Stimulated activated CD4-positive, alpha-beta T cell treated with anti-CD3 and anti-CD28 coated beads, Interleukin-15, amount 100 ng/mL, for 1 hour (primary cell): ENCODE data around the gene LAG3.

Source experiments
- DNase-seq, 2 donors: peaks; one replicate each; pipeline ENCODE4 v3.0.0-alpha.2; 2020; ENCODE audit warnings: low read depth in 1 of 2, low spot score in 1 of 2

LAG3 gene

DNA sequence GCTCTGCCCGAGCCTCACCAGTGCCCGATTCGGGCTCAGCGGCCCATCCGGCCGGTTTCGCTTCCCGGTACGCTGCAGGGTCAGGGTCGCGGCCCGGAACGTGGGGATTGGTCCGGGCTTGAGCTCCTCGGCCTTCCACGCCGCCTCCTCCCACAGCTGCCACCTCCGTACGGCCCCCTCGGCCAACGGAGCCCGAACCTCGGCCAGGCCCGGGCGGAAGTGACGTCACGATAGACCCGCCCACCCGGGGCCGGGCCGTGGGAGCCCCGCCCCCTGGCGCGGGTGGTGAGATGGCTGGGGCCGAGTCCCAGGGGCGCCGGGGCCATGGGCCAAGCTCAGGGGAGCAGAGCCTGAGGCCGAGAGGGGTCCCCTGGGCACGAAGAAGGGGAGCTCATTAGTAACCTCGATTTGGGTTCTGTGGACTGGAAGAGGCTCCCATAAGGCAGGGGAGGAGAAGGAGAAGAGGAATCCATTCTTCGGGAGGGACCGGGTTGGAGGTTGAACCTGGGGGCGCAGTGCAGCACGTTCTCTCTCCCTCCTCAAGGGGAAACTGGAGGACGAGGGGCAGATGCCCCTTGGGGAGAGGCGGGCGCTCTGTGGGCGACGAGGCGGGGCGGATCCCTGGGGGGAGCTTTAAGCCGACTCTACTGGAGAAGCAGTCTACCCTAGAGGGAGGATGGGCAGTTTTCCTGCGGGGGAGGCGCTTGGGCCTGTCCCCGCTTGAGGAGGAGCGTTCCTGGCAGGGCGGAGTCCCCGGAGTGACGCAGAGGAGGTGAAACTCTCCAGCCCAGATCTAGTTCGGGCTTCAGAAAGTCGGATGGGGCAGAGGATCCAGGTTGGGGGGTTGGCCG, 19.2 kb upstream of the LAG3 start, which contains the start of gene MLF2:
Gene MLF2 (minus strand): TSS at position 221 of the 851 bp plus-strand sequence. CDS start 807 bp downstream, outside the sequence.
- DNase-seq = peak; percentile 94 to 96

DNA sequence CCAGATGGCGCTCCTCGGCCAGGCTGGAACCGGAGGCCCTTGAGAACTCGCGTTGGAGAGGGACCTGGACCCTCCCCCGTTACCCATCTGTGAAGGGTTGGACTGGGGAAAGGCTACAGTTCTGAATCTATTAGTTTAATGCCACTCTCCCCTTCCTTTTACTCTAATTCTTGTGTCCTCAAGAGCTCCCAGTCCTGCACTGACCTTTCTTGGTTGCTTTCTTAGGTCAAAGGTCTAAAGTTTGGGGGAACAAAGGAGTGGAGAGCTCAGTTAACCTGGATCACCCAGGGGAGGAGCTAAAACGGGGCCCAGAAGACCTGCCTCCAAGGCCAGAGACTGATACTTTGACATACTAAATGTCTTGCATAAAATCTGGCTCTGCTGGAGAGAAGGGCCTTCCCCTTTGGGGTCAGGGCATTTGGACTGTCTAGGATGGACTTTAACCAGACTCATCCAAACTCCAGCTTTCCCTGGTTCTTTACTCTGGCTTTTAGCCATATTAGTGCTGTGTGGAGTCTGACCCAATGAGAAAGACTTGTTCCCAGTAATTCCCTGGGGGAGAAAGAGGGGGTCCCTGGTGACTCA, 18.5 kb upstream of the LAG3 start:
- no peak for DNase-seq

DNA sequence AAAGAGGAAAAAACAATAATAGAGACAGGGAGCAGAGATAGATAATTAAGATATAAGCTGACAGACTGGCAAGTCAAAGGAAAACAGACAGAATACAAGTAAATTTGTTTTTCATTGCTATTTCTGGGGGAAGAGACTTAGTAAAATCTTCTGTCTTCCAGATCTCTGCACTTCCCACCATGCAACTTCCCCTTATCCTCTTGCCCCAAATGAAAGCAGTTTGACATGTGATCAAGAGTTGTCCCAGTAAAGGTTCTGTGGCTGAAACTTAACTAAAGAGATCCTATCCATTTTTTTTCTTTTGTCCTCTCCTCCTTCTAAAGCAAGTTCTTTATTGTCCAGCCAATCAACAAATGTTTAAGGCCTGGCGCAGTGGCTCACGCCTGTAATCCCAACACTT, 17.9 kb upstream of the LAG3 start:
- DNase-seq = no peak

DNA sequence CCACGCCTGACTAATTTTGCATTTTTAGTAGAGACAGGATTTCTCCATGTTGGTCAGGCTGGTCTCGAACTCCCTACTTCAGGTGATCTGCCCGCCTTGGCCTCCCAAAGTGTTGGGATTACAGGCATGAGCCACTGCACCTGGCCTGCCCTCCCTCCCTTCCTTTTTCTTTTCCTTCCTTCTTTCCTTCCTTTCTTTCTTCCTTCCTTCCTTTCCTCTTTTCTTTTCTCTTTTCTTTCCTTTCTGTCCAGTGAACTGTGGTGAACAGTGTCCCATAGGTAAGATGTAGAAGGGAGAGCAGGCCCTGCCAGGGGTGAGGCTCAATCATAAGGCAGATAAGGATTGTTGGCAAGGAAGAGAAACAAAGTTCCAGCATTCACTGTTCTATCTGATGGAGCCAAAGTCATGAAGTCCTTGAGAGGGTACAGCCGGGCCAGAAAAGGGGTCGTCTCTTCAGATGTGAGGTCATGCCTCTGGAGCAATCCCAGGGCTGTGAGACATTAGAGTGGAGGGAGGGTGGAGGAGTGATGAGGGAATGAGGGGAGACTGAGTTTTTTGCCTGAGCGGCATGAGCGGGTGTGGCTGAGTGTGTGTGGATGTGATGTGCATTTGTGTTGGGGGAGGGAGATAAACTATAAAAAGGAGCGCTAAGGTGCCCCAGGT, 15.2 kb upstream of the LAG3 start:
- DNase-seq = no peak

DNA sequence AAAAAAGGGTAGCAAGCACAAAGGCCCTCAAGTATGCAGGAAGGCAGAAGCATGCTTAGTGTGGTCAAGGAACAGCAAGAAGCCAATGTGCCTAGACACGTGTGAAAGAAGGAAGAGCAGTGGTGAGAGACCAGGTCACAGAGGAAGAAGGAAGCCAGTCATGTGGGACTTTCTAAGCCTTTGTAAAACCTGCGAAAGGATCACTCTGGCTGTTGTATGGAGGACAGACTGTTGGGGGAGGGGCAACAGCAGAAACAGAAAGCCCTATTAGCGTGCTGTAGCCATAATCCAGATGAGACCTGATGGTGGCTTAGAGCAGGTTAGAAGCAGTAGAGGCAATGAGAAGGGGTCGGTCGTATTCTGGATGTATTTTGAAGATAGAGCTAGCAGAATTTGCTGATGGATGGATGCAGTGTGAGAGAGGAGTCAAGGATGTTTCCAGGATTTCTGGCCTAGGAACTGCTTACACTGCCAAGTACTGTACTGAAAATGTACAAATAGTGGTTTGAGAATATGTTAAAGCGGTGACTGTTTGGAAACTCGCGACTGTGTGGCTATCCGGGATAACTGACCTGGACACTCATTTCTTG, 13.7 kb upstream of the LAG3 start:
- no peak for DNase-seq

DNA sequence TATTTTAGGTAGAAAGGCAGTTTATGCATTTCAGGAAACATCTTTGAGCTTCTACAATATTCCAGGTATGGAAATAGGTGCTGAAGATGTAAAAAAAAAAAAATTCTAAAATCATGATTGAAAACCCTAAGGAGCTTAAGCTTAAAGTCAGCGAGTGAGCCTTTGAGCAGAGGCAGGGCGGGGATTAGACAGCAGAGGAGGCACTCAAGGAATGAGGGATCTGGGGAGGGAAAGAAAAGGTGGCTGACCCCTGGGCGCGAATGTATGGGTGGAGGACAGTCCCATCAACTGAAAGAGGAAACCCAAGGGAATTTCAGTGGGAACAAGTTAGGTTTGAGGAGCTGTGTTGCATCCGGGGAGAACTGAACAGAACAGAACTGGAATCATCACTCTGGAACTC, 12.6 kb upstream of the LAG3 start:
- DNase-seq = no peak

DNA sequence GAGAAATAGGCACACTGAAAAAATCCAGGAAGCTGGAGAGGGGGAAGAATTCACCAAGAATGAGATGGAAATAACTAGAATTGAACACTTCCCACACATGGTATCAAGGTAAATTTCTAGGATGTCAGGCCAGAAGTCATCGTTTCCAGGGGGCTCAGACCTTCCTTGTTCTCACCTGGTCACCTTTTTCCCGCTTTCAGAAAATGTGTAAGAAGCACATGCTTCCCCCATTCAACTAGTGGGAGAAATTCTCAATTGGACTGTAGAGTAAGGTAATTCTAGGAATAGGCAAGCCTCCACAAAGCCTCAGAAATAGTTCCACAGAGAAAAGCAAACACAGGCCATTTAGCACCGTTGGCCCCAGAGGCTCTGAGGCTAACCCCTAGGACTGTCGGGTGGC, 8.9 kb upstream of the LAG3 start:
- DNase-seq = no peak

DNA sequence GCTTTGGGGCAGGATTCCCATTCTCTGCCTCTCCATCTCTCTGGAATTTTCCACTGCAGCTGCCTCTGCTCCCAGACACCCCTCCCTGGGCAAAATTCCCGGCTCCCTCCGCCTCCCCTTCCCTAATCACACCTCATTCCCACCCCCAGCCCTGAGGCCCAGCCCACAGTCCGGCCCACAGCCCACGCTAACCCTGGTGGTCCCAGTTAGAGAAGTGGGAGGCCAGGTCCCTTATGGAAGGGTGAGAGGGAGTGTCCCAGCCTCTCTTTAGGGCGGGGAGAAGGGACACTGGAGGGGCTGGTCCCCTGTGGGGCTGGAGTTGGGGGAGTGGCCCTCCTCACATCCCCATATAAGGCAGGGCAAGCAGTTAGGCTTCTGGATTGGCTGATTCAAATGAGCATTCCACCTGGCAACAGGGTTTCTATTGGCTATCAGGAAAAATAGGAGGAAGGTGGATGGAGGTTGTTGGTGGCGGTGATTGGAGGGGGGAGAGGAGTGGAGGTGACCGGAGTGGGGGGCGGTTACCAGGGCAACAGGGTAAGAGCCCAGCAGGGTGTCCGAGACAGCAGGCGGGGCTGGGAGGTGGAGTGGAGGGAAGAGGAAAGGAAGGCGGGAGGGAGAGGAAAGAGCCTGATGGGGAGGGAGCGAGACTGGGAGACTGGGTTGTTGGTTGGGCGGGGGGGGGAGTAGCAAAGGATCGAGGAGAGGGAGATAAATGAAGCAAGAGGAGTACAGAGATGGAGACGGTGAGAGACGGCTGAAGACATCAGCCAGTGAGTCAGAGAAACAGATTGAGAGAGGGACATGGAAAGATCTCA, 8.1 kb upstream of the LAG3 start:
- no peak for DNase-seq

DNA sequence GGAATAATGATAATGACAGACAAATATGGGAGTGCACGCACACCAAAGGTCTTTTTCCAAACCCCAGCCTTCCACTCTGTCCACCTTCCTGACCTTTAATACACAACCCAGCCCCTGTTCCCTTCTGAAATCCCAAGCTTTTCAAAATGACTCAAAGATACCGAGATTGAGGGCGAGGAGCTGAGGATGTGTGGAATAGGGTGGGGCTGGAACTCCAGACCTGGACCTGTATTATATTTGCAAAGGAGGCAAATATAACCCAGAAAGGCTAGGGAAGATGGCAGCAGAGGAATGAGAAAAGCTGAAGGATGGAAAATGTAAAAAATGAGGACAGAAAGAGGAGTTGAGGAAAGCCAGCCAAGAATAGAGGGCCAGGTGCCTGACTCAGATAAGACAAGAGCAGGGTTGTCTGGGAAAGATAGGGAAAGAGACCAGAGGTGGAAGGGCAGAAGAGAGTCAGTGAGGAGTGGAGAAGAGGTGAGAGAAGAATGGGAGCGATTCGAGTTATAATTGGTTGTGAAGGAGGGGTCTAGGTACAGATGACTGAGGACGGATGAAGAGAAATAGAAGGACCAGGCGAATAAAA, 7.2 kb upstream of the LAG3 start:
- no peak for DNase-seq

DNA sequence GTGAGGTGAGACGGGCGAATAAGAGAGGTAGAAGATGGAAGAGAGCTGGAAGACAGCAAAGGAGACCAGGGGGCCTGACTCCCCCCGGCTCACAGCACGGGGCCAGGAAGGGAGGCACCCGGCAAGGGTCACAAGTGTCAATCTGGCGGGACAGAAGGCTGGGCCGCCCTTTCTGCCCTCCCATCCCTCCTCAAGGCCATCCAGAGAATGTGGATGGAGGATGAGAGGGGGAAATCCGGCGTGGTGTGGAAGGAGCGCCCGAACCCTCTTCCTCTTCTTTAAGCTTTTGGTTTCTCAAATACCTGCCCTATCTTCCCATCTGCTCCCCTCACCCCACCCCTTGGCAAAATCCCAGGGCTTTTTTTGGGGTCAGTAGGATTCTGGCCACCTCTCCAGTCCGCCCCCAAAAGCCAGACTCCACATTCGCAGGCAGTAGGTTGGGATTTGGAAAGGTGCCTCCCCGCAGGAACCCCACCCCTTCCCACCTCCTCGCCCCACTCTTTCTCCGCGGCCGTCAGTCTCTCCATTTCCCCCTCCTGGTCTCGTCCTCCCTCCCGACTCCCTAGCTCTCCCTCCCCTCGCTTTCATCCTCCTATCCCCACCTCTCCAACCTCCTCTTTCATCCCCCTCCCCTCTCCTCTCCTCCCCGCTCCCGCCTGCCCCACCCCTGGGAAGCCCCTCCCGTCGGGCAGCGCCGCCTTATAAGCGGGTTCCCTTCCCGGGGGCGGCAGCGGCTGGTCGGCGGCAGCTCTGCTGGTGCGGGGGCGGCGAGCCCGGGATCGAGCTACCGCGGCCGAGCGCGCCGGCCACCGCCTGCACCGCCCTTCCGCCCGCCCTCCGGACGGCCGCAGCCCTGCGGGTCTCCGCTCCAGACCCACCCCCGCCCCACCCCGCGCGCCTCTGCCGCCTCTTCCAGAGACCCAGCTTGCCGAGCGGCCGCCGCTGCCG, 6.4 kb upstream of the LAG3 start, which contains the start of gene PTMS:
Gene PTMS (plus strand): TSS at position 730 of the 948 bp plus-strand sequence. CDS start 343 bp downstream, outside the sequence.
- DNase-seq = no peak

DNA sequence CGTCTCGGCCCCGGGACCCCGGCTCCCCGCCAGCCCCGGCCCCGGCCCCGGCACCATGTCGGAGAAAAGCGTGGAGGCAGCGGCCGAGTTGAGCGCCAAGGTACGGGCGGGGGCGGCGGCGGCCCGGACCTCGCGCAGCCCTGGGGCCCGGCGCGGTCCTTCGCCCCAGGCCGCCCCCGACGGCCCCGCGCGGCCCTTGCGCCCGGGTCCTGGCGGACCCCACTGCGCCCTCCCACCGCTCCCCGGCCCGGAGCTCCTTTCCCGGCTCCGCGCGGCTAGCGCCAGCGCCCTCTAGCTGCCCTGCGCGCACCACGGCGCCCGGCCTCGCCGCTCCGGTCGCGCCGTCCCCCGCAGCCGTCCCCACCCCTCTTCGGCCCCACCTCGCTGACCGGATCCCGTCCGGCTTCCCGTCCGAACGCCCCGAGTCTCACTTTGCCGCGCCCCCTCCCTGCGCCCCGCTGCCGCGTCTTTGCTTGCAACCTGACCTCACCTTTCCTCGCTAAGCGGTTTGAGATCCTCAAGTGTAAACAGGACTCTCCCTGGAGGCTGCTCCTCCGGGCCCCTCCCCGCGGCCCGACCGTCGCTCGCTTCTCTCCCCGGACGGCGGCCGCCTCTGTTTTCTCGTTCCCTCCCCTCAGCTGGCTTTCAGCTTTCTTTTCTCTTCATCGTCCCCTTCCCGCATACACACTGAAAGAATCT, 5.5 kb upstream of the LAG3 start:
- DNase-seq = peak in 1 of 2 donors; percentile 47

DNA sequence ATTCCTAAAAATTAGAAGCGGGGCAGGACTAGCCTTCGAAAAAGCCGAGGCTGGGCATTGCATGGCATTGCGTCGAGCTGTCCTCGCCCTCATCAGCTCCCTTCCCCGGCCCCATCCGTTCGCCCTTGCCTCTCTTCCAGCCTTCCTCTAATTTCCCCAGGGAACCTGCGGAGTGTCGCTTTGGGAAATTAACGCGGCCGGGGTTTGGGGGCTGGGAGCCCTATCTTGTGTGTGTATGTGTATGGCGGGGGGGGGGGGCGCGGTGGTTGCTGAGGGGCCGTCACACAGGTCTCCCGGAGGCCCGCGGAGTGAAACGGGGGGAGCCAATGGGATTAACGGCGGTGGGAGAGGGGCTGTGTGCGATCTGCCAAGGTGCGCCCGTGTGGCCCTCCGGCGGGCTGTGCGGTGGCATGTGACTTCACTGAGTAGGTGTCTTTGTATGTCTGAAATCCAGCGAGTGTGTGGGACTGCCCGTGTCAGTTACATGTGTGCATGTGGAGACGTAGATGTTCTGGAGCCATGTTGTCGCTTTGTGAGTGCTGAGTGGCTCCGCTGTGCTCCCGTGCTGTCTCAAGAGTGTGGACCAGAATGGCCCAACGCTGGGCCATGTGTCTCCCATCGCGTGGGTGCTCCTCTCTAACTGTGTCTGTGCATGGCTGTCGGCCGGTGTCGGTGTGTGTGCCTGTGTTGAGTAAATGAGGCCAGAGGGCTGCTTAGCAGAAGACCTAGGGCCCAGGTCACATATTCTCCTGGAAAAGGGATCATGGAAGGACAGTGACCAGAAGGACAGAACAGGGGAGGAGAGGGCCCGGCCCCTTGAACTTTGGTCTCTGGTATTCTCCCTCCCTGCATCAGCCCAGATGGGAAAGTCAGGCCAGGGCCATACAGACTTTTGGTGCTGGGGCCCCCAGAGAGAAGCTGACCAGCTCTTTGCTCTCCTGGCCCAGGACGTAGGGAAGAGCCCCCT, 4.7 kb upstream of the LAG3 start:
- DNase-seq = no peak

DNA sequence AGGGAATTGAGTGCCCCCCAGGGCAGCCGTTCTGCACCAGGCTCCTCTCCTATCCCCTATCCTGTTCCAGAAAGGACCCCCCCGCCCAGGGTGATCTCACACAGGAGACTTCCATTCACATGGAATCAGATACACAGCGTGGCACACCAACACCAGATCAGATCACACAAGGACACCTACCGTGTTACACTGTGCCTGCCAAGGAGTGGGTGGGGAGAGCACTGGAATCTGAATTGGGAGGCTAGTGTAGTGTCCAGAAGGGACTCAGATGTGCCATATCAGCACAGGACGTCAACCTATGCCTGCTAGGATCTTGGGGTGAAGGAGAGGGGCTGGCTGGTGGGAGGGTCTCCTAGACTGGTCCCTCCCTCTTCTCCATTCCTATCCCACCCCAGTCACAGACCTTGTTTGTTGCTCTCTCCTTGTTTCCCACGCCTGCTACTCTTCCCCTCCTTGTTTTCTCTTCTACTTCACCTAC, 3.8 kb upstream of the LAG3 start:
- no peak for DNase-seq

DNA sequence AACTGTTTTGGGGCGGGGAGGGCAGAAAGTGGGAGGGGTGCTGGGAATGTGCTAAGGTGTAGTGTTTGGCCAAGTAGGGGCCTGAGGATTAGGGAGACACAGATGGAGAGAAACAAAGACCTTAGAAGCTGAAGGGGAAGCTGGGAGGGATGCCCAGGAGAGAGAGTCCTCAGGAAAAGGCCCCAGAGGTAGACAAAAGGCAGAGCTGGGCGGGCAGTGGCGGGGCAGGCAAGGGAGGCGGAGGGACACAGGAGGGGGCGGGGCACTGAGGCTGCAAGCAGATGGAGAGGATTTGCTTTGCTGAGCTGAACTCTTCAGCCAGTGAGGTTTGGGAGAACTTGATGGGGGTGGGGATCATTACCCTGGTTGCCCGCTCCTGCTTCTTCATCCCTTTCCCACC, 3.3 kb upstream of the LAG3 start:
- DNase-seq = no peak

DNA sequence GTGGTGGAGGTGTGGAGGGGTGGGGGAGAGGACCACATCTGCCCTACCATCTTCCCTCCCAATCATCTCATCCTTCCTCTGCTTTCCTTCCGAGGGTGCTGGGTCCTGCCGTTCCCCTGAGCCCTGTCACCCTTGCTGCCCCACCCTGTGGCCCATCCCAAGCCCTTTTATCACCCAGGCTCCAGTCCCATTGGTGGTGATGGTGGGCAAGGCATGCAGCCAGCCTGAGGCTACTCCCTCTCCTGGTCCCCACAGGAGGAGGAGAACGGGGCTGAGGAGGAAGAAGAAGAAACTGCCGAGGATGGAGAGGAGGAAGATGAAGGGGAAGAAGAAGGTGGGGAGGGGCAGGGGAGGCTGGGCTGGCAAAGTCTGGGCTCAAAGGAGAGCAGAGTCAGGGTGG, 2.7 kb upstream of the LAG3 start:
- DNase-seq = no peak

DNA sequence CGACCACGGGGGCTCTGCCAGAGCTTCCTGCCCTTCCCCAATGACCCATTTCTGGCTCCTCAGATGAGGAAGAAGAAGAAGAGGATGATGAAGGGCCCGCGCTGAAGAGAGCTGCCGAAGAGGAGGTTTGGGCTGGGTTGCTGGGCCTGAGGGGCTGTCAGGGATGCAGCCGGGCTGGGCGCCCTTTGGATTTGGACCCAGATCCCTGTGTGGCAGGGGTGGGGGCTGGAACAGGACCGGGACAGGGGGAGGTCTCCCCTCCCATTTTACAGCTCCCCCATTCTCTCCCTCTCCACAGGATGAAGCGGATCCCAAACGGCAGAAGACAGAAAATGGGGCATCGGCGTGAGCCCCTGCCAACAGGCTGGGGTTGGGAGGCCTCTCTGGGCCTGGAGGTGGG, 2.2 kb upstream of the LAG3 start:
- DNase-seq = no peak

DNA sequence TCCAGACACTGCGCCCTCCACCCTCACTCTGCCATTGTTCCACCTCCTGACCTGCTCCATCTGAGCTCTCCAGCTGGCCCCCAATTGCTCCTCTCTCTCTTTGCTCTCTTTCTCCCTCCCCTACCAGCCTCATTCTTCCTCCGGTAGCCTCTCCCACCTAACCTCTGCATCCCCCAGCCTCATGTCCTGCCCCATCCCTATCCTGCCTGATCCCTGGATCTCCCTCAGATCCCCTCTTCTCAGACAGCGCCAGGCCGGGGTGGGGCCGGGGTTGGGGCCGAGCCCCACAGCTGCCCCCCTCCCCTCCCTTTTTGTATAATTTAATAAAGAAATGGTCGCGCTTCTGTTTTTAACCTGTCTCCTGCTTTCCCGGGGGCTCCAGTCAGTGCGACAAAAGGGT, 1.7 kb upstream of the LAG3 start:
- DNase-seq = no peak
